Upper lobe of right lung (tissue), 1 donor: ENCODE measurements around the gene INTS1. TPM values are rescaled to one million over a fixed set of nuclear protein-coding genes. Genes with fewer than 3 reads are reported as not detected.

Source experiments
- ATAC-seq: fragments of 200-7000 bp; cut with Tn5 transposase; one replicate; pipeline ENCODE4 v1.9.1; 2020; ENCODE audit warnings: mild to moderate bottlenecking, moderate library complexity
- DNase-seq: peaks from one replicate; pipeline ENCODE4 v3.0.0-alpha.2; 2020
- H3K27ac ChIP-seq: fragments of 200-600 bp; one replicate; pipeline ENCODE4 v1.8.0; 2022
- H3K27me3 ChIP-seq: fragments of 200-600 bp; one replicate; pipeline ENCODE4 v1.8.0; 2022; ENCODE audit warnings: mild to moderate bottlenecking
- H3K36me3 ChIP-seq: fragments of 200-600 bp; one replicate; pipeline ENCODE4 v1.8.0; 2022
- H3K4me1 ChIP-seq: fragments of 200-600 bp; one replicate; pipeline ENCODE4 v1.8.0; 2022
- H3K4me3 ChIP-seq: fragments of 200-600 bp; one replicate; pipeline ENCODE4 v1.8.0; 2022; ENCODE audit warnings: mild to moderate bottlenecking
- H3K9me3 ChIP-seq: fragments of 200-600 bp; one replicate; pipeline ENCODE4 v1.8.0; 2022
- intact Hi-C: fragments of 100-400 bp; cut with DNase I; formaldehyde crosslinking; loops from one replicate; pipeline ENCODE4 v1.11.0; 2022
- total RNA-seq: library from RNA; stranded (reverse); fragmentation: NEBNext Ultra II Directional; extraction: Animal tissue kit (Norgen Biotek cat#: 25700); gene quantifications from one replicate; pipeline ENCODE4 v1.2.1, GENCODE V29; 2021
- TF ChIP-seq, protein P1 (sequence below): fragments of 200-600 bp; IDR thresholded peaks from one replicate; pipeline ENCODE4 v1.8.0; 2022; ENCODE audit warnings: antibody characterized with exemption
- donor health status: DM: no; HTN: yes; CAD: no; lungs with severe emphysema.

INTS1 gene
- total RNA-seq, 1 donor from 2014 or later, result 49.2 TPM

DNA sequence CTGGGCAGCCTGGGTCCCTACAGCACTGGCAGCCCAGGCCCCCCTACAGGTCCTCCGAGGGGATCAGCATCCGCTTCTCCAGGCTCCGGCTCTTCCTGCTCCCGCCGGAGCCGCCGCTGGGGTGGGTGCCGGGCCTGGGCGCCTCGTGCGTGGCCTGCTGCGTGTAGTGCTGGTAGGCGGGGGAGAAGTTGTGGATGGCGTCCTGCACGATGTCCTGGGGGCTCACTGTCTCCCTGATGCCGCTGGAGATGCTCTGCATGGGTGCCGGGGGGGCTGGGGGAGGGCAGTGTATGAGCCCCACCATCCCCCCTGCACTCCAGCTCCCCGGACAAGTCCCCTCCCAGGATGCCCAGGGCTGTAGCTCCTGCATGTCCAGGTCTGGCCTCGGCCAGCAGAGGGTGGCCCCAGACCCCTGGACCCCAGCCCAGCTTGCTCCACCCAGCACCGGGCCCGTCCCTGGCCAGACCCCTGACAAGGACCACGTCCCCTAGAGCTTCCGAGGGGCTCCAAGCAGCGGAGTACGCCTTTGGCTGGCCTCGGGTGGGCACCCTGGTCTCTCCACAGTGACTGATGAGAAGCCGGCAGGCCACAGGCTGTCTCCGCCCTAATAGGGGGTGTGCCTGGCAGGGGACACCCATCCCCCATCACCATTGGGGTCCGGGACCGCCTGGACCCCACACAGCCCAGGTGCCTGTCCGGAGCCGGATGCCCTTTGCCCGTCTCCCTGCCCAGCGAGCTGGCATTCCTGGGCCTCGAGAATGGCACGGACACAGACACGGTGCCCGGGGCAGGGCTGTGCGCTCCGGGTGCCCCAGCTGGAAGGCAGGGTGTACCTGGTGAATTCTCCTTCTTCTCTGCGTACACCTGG lies 43.0 kb upstream of the INTS1 start:
- H3K9me3 ChIP-seq, result no peaks in the 10 kb centered on the region
- H3K27ac ChIP-seq, result no peak overlapping the region
- intact Hi-C loops, result no loop called here
- H3K4me1 ChIP-seq, result no peaks in the 10 kb centered on the region
- H3K36me3 ChIP-seq, result peaks cover 13% of the 10 kb centered on the region
- H3K27me3 ChIP-seq, result no peaks in the 10 kb centered on the region
- DNase-seq (no peak), ATAC-seq (no peak)
- TF ChIP-seq, protein P1, sequence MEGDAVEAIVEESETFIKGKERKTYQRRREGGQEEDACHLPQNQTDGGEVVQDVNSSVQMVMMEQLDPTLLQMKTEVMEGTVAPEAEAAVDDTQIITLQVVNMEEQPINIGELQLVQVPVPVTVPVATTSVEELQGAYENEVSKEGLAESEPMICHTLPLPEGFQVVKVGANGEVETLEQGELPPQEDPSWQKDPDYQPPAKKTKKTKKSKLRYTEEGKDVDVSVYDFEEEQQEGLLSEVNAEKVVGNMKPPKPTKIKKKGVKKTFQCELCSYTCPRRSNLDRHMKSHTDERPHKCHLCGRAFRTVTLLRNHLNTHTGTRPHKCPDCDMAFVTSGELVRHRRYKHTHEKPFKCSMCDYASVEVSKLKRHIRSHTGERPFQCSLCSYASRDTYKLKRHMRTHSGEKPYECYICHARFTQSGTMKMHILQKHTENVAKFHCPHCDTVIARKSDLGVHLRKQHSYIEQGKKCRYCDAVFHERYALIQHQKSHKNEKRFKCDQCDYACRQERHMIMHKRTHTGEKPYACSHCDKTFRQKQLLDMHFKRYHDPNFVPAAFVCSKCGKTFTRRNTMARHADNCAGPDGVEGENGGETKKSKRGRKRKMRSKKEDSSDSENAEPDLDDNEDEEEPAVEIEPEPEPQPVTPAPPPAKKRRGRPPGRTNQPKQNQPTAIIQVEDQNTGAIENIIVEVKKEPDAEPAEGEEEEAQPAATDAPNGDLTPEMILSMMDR, result no peak
- no peak overlapping the region for H3K4me3 ChIP-seq

DNA sequence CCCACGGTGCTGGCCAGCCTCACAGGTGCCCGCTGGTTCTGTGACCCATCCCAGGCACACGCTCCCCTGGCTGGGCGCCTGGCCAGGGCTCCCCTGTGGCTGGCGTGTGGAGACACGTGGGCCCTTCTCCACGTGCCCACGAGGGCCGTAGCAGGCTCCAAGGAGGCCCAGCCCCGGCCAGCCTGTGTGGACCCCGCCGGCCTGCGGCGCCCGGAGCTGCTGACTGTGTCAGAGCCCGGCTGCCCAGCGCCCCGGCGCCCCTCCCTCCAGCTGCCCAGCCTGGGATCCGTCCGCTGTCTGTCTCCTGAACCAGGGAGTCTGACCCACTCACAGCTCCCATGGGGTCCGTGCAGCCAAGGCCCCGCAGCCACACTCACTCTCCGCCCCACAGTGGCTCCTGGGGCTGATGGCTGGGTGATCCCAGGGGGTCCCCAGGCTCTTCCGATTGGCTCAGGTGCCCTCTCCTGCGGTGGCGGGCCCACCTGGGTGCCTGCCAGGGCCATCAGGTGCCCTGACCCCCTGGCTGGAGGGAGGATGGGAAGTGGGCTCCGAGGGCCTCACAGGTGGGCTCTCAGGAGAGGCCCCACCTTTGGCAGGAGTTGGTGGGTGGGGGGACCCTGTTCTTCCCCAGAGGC lies 42.2 kb upstream of the INTS1 start:
- Histone ChIP-seq H3K27ac (no peak overlapping the region), H3K27me3 (no peaks in the 10 kb centered on the region), H3K36me3 (peaks cover 19% of the 10 kb centered on the region), H3K9me3 (no peaks in the 10 kb centered on the region), H3K4me1 (no peaks in the 10 kb centered on the region), H3K4me3 (no peak overlapping the region)
- no peak for ATAC-seq
- intact Hi-C loops, result no loop called here
- no peak for DNase-seq
- TF ChIP-seq, protein P1, result no peak

DNA sequence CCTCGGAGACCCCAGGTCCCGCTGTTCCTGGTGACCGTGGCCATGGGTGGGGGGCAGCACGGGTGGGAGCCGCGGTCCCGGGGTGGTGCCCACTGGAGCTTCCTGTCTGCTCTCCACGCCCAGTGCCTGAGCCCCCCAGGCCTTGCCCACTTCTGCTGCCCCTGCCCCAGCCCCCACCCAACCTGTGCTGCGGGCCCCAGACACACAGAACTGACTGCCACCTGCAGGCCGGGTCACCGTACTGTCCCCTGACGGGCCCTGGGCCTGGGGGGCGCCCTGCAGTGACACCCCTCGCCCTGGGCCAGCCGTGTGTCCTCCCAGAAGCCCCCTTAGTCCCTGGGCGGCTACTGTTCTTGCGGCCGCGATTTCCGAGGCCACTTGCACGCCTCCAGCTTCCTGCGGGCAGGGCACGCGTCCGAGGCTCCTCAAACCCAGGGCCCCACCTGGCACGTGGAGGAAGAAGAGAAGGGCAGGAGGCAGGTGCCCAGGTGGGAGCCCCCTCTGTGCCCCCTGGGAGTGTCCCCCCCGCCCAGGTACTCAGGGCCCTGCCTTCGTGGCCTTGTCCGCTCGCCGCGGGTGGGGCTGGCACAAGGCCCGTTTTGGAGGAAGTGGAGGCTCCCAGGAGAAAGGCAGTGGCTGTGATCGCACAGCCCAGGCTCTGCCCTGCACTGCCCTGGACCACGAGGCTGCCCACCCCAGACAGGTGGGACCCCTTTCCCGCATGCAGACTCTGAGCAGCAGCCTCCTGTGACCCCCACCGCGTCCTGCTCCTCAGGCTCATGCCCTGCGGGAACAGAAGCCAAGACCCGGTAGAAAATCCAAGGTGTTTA lies 41.4 kb upstream of the INTS1 start:
- no peaks in the 10 kb centered on the region for H3K27me3 ChIP-seq
- no peak for DNase-seq
- no peaks in the 10 kb centered on the region for H3K9me3 ChIP-seq
- intact Hi-C loops, result no loop called here
- H3K27ac ChIP-seq, result no peak overlapping the region
- no peaks in the 10 kb centered on the region for H3K4me1 ChIP-seq
- ATAC-seq, result no peak
- no peak overlapping the region for H3K4me3 ChIP-seq
- H3K36me3 ChIP-seq, result peaks cover 26% of the 10 kb centered on the region
- TF ChIP-seq, protein P1, result no peak

DNA sequence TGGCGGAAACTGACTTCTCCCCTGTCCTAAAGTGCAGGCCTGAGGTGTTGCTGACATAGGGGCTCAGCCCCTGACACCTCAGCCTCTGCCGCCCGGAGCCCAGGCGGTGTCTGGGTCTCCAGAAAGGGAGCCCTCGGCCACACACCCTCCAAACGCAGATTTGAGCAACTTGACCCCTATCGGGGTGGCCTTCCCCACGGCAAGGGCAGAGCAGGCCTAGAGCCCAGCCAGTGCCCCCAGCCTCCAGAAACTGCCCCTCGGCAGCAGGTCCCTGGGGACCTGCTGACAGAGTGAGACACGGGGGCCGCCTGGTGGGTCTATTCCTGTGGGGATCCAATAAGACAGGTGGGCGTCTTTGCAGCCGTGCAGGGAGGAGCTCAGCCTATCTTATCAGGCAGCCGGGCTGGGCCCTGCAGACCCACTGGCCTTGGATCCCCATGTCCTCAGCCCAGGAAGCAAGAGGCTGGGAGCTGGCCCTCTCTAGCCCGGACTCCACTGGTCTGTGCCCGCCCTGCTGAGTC lies 40.8 kb upstream of the INTS1 start:
- TF ChIP-seq, protein P1, result no peak
- H3K4me1 ChIP-seq, result no peaks in the 10 kb centered on the region
- no peak overlapping the region for H3K27ac ChIP-seq
- ATAC-seq (no peak), DNase-seq (no peak)
- H3K9me3 ChIP-seq, result no peaks in the 10 kb centered on the region
- intact Hi-C loops, result no loop called here
- H3K4me3 ChIP-seq, result no peak overlapping the region
- no peaks in the 10 kb centered on the region for H3K27me3 ChIP-seq
- H3K36me3 ChIP-seq, result peaks cover 33% of the 10 kb centered on the region

DNA sequence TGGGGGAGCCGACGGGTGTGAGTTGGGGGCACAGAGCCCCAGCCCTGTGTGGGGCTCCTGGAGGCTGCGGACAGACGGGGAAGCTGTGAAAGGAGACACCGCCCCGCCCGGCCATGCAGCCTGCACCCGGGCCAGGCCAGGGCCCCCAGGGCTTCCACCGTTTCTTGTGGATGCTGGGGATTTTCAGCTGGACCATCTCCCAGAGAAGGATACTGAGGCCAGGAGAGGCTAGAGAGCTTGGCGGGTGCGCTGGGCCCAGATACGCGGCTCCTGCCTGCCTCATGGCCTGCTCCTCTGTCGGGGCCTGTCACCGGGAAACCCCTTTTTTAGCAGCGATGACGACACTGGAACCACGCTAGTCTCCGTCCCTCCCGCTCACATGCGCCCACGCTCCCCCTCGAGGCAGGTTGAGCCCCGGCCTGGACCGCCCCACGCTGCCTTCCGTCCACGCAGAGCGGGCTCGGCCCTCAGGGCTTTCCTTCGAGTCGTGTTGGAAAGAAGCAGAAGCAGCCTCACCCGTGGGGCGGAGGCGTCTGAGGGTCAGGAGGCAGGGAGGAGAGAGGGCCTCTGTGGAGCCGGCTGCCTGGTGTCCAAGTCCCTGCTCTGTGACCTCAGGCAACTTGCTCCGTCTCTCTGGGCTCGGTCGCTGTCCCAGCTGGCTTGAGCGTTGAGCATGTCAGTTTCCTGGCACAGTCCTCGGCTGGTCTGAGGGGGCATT lies 40.1 kb upstream of the INTS1 start:
- ATAC-seq (no peak), DNase-seq (no peak)
- H3K4me3 ChIP-seq, result no peak overlapping the region
- intact Hi-C loops, result no loop called here
- no peaks in the 10 kb centered on the region for H3K4me1 ChIP-seq
- H3K27me3 ChIP-seq, result no peaks in the 10 kb centered on the region
- no peak overlapping the region for H3K27ac ChIP-seq
- TF ChIP-seq, protein P1, result no peak
- peaks cover 39% of the 10 kb centered on the region for H3K36me3 ChIP-seq
- H3K9me3 ChIP-seq, result no peaks in the 10 kb centered on the region
